NT2/D1 (cell line): Measurements from ENCODE around the gene FARSB.

ENCODE experiments used
- YY1 ChIP-seq: IDR thresholded peaks from 2 replicates; pipeline ENCODE4 v1.6.1; 2011; ENCODE audit not compliant: insufficient read length, insufficient read depth
- ZNF274 ChIP-seq: IDR thresholded peaks from 2 replicates; pipeline ENCODE4 v1.6.1; 2011; ENCODE audit warnings: mild to moderate bottlenecking, low read depth, low read length

- no peak for TF ChIP-seq ZNF274
- TF ChIP-seq YY1, result no peak
These were observed 15.6 kb upstream of the FARSB start, which contains the start of gene MOGAT1 for GRCh38 chr2:222671259-222672067.
